Measurements from ENCODE around the gene CD52.

The CD52 gene

GRCh38 chr1:26317612-26318337 lies at the start of gene CD52:
Gene CD52, plus strand, starts transcription at chr1:26317958. Its CDS starts 60 bp downstream, at chr1:26318018.
- Mint-ChIP-seq H3K27me3 (no peaks in the 10 kb centered on the region), H3K36me3 (ENCODE audit: low read depth) (peaks cover 27% of the 10 kb centered on the region), H3K4me1 (ENCODE audit: low read depth) (peaks cover 86% of the 10 kb centered on the region), H3K4me3 (peak within 1 kb of the TSS; percentile 98), H3K9me3 (no peaks in the 10 kb centered on the region), H3K27ac (peak within 1 kb of the TSS; percentile 93)

GRCh38 chr1:26268290-26269197 lies 49.2 kb upstream of the CD52 start:
- Mint-ChIP-seq H3K9me3 (peaks cover 11% of the 10 kb centered on the region), H3K4me3 (no peak overlapping the region)

GRCh38 chr1:26269198-26269550 lies 48.6 kb upstream of the CD52 start:
- no peak overlapping the region for H3K4me3 Mint-ChIP-seq
- H3K36me3 Mint-ChIP-seq (ENCODE audit: low read depth), result peaks cover 80% of the 10 kb centered on the region
- no peak overlapping the region for H3K27ac Mint-ChIP-seq
- H3K9me3 Mint-ChIP-seq, result peaks cover 11% of the 10 kb centered on the region
- no peaks in the 10 kb centered on the region for H3K27me3 Mint-ChIP-seq
- peaks cover 18% of the 10 kb centered on the region for H3K4me1 Mint-ChIP-seq (ENCODE audit: low read depth)

More at GRCh38 chr1:26268290-26269197, 49.2 kb upstream of the CD52 start:
- H3K36me3 Mint-ChIP-seq (ENCODE audit: low read depth), result peaks cover 83% of the 10 kb centered on the region
- H3K4me1 Mint-ChIP-seq (ENCODE audit: low read depth), result peaks cover 16% of the 10 kb centered on the region
- no peaks in the 10 kb centered on the region for H3K27me3 Mint-ChIP-seq
- no peak overlapping the region for H3K27ac Mint-ChIP-seq

DNA sequence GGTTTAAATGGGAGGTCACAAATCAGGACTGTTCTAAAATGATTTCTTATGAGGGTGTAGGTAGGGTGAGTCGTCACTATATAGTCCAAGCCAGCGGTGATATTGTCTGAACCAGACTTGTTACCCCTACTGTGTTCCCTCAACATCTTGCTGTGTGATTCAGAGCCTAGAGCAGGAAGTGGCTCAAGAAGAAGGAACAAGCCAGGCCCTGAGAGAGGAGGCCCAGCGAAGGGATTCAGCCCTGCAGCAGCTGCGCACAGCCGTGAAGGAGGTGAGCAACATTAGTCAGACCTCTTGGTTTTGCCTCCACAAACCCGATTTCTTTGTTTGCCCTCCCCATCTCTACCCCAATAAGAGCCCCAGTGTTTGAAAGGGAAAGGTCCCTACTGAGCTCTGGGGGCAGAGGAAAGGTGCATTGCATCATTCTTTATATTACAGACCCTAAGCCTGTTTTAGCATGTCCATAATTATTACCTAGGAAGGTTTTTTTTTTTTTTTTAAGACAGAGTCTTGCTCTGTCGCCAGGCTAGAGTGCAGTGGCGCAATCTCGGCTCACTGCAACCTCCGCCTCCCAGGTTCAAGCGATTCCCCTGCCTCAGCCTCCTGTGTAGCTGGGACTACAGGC lies 42.8 kb upstream of the CD52 start:
- Mint-ChIP-seq H3K4me3 (no peak overlapping the region), H3K27ac (peak overlapping the region; percentile 98), H3K9me3 (no peaks in the 10 kb centered on the region), H3K27me3 (no peaks in the 10 kb centered on the region), H3K4me1 (ENCODE audit: low read depth) (peaks cover 56% of the 10 kb centered on the region), H3K36me3 (ENCODE audit: low read depth) (peaks cover 67% of the 10 kb centered on the region)

DNA sequence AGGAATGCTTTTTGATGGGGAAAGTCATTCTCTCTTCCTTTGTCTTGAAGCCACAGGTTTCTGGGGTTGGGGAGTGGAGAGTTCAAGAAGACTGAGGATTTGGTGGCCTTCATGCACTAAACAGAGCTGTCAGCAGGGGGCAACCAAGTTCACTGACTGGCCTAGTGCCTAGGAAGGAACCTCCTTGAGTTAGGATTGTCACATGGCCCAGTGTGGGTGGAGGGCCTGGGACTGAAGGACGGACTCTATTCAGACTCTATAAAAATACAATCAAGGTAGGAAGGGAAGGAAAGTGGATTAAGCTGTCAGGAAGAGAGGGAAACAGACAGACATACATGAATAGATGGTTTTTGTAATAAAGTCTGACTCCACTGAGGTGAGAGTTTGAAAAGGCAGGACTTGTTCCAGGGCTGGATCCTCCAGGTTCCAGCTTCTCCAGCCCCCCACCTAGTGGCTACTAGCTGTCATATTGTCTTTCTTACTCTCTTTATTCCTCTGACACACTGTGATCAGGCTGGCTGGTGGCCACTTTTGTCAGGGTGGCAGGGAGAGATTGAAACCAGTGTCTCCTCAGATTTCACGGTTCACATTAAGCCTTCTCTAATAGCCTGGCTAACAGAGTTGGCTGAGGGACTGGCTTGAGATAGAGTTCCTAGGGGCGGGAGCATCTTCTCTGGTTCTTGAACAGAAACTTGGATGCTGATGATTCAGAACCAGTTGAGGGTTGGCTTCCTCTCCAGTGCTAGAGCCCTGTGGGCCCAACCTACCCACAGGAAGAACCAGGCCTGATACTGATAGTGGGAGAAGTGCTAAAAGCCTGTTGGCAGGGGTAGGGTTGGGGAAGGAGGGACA lies 42.0 kb upstream of the CD52 start:
- no peaks in the 10 kb centered on the region for H3K27me3 Mint-ChIP-seq
- peak overlapping the region; percentile 98 for H3K27ac Mint-ChIP-seq
- peak overlapping the region; percentile 61 for H3K4me3 Mint-ChIP-seq
- H3K9me3 Mint-ChIP-seq, result no peaks in the 10 kb centered on the region
- H3K4me1 Mint-ChIP-seq (ENCODE audit: low read depth), result peaks cover 60% of the 10 kb centered on the region
- peaks cover 63% of the 10 kb centered on the region for H3K36me3 Mint-ChIP-seq (ENCODE audit: low read depth)

- H3K4me1 Mint-ChIP-seq (ENCODE audit: low read depth), result peaks cover 66% of the 10 kb centered on the region
- H3K27me3 Mint-ChIP-seq, result no peaks in the 10 kb centered on the region
- H3K9me3 Mint-ChIP-seq, result no peaks in the 10 kb centered on the region
- H3K27ac Mint-ChIP-seq, result peak overlapping the region; percentile 98
- H3K36me3 Mint-ChIP-seq (ENCODE audit: low read depth), result peaks cover 65% of the 10 kb centered on the region
- peak overlapping the region; percentile 5 for H3K4me3 Mint-ChIP-seq
Observed at GRCh38 chr1:26276432-26276838, 41.3 kb upstream of the CD52 start.

DNA sequence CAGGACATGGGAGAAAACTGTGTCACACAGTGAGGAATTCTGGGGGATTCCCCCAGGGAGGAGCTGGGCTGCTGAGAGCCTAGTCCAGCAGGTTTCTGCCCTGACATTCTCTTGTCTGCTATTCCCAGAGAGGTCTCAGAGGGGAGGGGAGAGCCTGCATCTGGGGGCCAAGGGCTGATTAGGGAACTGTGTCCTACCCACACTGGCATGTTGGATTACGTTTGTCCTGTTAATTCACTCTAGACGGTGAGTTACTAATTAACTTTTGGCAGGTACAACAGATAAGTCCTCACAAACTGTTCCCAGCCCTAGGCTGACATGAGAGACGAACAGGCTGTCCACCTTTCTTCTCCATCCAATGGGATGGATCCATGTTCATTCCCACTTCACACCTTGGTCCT lies 40.5 kb upstream of the CD52 start:
- Mint-ChIP-seq H3K9me3 (no peaks in the 10 kb centered on the region), H3K27ac (peak overlapping the region; percentile 98), H3K36me3 (ENCODE audit: low read depth) (peaks cover 66% of the 10 kb centered on the region), H3K4me3 (peak overlapping the region; percentile 5), H3K27me3 (no peaks in the 10 kb centered on the region), H3K4me1 (ENCODE audit: low read depth) (peaks cover 72% of the 10 kb centered on the region)

DNA sequence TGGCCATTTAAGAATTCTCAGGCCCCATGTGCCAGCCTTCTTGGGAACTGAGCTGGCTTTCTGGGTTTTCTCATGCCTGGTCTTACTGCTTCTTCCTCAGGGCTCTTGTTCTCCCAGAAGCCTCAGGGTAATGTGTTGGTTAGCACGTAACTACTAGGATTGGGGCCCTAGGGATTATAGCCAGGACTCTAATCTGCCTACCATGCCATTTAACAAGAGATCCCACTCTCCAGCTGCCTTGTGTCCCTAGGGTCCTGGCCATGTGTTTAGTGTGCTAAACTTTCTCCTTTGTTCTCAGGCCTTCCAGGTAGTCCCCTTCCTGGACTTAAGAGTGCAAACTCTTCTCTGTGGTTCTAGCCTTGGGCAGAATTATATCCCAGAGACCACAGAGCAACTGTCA lies 40.0 kb upstream of the CD52 start:
- peaks cover 68% of the 10 kb centered on the region for H3K36me3 Mint-ChIP-seq (ENCODE audit: low read depth)
- peak overlapping the region; percentile 98 for H3K27ac Mint-ChIP-seq
- H3K27me3 Mint-ChIP-seq, result no peaks in the 10 kb centered on the region
- peak overlapping the region; percentile 87 for H3K4me3 Mint-ChIP-seq
- peaks cover 77% of the 10 kb centered on the region for H3K4me1 Mint-ChIP-seq (ENCODE audit: low read depth)
- no peaks in the 10 kb centered on the region for H3K9me3 Mint-ChIP-seq

- peaks cover 83% of the 10 kb centered on the region for H3K4me1 Mint-ChIP-seq (ENCODE audit: low read depth)
- no peaks in the 10 kb centered on the region for H3K27me3 Mint-ChIP-seq
- H3K36me3 Mint-ChIP-seq (ENCODE audit: low read depth), result peaks cover 68% of the 10 kb centered on the region
- no peaks in the 10 kb centered on the region for H3K9me3 Mint-ChIP-seq
- H3K4me3 Mint-ChIP-seq, result peak overlapping the region; percentile 87
- peak overlapping the region; percentile 98 for H3K27ac Mint-ChIP-seq
Observed at GRCh38 chr1:26278303-26278702, 39.5 kb upstream of the CD52 start.

DNA sequence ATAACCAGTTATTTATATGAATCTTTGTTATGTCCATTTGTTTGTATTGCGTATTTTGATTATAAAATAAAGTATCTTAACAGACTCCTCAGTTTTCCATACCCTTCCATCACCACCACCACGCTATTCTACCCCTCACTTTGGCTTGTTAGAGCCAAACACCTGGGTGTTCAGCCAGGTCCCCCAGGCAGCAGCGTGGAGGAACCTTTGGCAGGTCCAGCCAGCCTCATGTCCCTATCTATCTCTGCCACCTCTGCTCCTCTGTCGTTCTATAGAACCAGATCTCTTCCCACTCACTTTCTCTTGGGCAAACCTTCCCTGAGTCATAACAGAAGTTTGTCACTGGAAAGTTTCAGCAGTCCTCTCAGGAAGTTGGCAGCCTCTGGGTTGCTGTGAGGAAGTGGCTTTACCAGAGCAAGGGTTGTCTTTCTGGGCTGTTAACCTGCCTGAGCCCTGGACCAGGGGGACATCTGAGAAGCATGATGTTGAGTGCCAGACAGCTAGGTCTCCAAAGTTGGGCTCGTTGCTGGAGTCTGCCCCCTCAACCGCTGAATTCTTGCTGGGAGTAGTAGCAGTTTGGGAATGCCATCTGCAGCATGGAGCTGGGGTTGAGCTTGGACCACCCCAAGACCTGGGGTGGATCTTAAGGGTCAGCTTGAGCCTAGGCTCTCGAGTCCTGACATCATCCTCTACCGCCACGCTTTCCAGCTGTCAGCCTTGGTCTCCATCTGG lies 38.9 kb upstream of the CD52 start:
- Mint-ChIP-seq H3K36me3 (ENCODE audit: low read depth) (peaks cover 71% of the 10 kb centered on the region), H3K9me3 (no peaks in the 10 kb centered on the region), H3K4me1 (ENCODE audit: low read depth) (peaks cover 89% of the 10 kb centered on the region), H3K27me3 (no peaks in the 10 kb centered on the region), H3K27ac (peak overlapping the region; percentile 98), H3K4me3 (peak overlapping the region; percentile 87)

GRCh38 chr1:26279456-26280332 lies 38.1 kb upstream of the CD52 start, which contains the start of gene SH3BGRL3:
Gene SH3BGRL3, plus strand, starts transcription at chr1:26280086. Its CDS starts 70 bp downstream, at chr1:26280156.
- peaks cover 90% of the 10 kb centered on the region for H3K4me1 Mint-ChIP-seq (ENCODE audit: low read depth)
- H3K27me3 Mint-ChIP-seq, result no peaks in the 10 kb centered on the region
- H3K9me3 Mint-ChIP-seq, result no peaks in the 10 kb centered on the region
- peak within 1 kb of the TSS; percentile 87 for H3K4me3 Mint-ChIP-seq
- peak within 1 kb of the TSS; percentile 98 for H3K27ac Mint-ChIP-seq
- peaks cover 67% of the 10 kb centered on the region for H3K36me3 Mint-ChIP-seq (ENCODE audit: low read depth)

DNA sequence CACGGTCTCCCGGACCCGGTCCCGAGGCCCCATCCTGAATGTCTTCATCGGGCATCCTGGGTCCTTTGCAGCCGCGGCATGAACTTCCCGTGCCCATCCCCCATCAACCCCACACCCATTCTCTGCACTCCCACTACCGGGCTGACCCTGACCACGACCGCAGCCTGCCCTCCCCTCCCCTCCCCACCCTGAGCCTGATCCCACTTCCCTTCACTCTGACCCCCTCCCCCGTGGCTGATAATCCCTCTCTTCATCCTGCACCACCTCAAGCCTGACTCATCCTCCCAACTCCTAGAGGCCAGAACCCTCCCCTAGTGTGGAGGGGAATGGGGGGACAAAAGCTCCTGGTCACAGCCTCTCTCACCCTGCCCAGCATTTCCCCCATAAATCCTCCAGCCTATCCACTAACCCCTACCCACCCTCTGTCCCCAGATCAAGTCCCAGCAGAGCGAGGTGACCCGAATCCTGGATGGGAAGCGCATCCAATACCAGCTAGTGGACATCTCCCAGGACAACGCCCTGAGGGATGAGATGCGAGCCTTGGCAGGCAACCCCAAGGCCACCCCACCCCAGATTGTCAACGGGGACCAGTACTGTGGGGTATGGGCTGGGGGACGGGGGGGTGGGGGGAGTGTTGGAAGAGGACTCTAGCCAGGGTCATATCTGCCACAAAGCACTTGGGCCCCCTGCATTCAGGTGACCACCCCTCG lies 37.3 kb upstream of the CD52 start:
- H3K4me1 Mint-ChIP-seq (ENCODE audit: low read depth), result peaks cover 90% of the 10 kb centered on the region
- no peaks in the 10 kb centered on the region for H3K27me3 Mint-ChIP-seq
- H3K4me3 Mint-ChIP-seq, result peak overlapping the region; percentile 87
- peaks cover 71% of the 10 kb centered on the region for H3K36me3 Mint-ChIP-seq (ENCODE audit: low read depth)
- no peaks in the 10 kb centered on the region for H3K9me3 Mint-ChIP-seq
- peak overlapping the region; percentile 92 for H3K27ac Mint-ChIP-seq
